ENCODE data around the gene LRCH4.

The LRCH4 gene

DNA sequence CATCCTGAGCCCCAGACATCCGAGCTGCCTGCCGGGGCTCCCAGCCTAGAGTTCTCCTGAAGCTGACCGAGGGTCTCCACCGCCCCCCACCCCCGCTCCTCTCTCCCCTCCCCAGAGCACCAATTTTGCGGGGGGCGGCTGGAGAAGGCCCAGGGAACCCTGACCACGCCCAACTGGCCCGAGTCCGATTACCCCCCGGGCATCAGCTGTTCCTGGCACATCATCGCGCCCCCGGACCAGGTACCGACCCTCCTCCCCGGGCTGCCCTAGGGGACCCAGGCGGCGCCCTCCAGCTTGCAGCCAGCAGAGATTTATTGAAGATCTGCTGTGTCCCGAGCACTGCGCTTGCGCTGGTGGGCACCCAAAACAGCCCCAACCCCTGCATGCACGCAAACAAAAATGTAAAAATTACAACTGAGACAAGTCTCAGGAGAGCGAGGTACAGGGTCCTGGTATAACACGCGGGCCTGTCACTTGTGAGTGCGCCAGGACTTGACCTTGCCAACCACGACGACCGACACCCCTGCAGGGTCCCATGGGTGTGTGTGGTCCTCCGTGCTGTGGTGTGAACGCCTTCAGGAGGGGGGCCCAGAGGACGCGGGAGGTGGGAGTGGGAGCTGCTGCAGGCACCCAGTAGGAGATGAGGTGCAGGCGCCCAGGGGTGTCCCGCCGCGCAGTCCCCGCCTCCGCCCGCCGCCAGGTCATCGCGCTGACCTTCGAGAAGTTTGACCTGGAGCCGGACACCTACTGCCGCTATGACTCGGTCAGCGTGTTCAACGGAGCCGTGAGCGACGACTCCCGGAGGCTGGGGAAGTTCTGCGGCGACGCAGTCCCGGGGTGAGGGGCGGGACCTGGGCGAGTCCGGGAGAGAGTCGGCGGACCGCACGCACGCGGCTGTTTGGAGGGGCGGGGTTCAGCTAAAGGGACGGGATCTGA, 19.3 kb upstream of the LRCH4 start:
- DNase-seq (ENCODE audit: low read depth in 2 of 2), result no peak

DNA sequence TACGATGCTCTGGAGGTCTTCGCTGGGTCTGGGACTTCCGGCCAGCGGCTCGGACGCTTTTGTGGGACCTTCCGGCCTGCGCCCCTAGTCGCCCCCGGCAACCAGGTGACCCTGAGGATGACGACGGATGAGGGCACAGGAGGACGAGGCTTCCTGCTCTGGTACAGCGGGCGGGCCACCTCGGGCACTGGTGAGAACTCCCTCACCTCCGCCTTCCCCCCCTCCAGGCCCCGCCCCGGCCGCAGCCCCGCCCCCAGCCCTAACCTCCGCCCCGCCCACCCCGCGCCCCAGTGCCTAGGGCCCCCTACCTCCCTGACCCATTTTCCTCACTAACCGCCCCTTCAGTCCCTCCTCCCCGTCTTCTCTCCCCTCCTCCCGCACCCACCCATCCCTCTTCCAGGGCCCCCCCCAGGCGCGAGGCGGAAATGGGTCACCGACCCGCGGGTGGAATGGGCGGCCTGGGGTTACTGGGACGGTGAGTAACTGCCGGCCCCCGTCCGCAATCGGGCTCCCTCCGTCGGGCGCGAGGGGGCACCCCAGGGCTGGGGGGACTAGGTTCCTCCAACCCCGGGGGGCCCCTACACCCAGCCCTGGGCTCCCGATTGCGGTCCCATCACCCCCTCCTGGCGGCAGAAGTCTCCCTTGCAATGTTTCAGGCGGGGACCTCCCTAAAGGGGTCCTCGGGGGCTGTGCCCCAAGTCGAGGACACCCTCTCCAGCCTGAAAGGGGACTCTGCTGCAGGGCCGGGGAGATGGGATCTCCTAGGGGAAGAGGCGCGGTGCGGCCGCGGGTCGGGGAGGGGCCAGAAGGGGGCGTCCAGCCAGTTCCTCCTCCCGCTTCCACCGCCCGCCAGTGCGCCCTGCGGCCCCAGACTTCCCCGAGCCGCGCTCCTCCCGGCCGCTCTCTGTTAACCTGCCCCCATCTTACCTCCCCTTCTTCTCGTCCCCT, 18.4 kb upstream of the LRCH4 start:
- DNase-seq (ENCODE audit: low read depth in 2 of 2), result peak in 1 of 2 donors; percentile 59

- no peak for DNase-seq (ENCODE audit: low read depth in 2 of 2)
These were observed 17.7 kb upstream of the LRCH4 start for GRCh38 chr7:100603726-100604027.

GRCh38 chr7:100602889-100603725, 17.2 kb upstream of the LRCH4 start:
- DNase-seq (ENCODE audit: low read depth in 2 of 2), result no peak

GRCh38 chr7:100600730-100601038, 14.8 kb upstream of the LRCH4 start:
- no peak for DNase-seq (ENCODE audit: low read depth in 2 of 2)

DNA sequence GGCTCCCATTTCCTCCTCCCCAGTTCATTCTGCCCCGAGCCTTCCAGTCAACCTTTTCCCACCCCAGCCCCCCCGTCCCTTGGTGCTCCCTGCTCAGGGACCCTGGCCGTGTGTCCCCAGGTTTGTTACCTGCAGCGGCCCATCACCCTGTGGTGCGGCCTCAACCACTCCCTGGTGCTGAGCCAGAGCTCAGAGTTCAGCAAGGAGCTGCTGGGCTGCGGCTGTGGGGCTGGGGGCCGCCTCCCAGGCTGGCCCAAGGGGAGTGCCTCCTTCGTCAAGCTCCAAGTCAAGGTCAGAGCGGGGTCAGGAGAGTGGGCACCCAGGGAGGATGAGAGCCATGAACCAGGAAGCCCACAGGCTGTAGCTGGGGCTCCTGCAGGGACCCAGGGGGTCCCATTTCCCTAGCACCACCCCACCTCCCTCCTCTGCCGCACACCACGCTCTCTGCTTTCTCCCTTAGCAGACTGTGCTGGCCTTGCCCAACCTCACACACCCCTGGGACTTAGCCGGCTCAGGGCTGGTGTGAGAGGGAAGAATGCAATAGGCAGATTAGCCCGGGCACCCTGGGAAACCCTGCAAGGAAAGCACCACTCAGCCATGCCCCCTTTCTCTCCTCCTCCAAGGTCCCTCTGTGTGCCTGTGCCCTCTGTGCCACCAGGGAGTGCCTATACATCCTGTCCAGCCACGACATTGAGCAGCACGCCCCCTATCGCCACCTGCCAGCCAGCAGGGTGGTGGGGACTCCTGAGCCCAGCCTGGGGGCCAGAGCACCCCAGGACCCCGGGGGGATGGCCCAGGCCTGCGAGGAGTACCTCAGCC, 14.2 kb upstream of the LRCH4 start:
- DNase-seq (ENCODE audit: low read depth in 2 of 2), result no peak

DNA sequence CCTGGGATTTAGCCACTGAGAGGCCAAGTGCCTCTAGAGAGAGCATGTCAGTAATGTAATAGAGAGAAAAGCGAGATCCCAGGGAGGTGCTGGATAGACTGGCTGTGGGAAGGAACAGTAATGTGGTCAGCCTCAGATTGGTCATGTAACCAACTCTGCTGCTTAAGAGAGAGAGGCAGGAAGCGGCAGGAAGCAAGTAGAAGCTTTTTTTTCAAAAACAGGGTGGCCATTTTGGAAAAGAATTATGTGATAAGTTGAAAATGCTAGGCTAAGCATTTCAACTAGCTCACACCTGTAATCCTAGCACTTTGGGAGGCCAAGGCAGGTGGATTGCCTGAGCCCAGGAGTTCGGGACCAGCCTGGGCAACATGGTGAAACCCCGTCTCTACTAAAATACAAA, 12.5 kb upstream of the LRCH4 start:
- no peak for DNase-seq (ENCODE audit: low read depth in 2 of 2)

- DNase-seq (ENCODE audit: low read depth in 2 of 2), result no peak
These were observed 9.3 kb upstream of the LRCH4 start for GRCh38 chr7:100595188-100595587.

GRCh38 chr7:100591596-100591995, 5.7 kb upstream of the LRCH4 start:
- no peak for DNase-seq (ENCODE audit: low read depth in 2 of 2)

DNA sequence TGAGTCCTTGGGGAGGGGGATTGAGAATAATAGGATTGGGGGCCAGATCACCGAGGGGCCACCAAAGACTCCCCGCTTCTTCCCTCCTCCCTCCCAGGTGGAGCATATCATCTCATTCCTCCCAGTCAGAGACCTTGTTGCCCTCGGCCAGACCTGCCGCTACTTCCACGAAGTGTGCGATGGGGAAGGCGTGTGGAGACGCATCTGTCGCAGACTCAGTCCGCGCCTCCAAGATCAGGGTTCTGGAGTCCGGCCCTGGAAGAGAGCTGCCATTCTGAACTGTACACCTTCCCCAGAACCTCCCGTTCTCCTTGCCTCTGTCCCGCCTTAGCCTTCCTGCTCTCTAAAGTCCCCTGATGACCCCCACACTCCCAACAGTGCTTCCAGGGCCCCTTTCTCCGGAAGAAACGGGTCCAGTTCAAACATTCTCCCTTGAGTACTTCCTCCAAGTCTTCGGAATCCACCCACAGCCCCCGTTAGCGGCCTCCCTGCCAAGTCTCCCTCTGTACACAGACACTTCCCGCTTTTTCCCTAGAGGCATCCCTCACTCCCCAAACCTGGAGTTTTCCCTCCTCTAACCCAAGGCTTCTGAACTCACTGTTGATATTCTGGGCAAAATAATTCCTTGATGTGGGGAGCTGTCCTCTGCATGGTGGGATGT, 4.3 kb upstream of the LRCH4 start:
- no peak for DNase-seq (ENCODE audit: low read depth in 2 of 2)

DNA sequence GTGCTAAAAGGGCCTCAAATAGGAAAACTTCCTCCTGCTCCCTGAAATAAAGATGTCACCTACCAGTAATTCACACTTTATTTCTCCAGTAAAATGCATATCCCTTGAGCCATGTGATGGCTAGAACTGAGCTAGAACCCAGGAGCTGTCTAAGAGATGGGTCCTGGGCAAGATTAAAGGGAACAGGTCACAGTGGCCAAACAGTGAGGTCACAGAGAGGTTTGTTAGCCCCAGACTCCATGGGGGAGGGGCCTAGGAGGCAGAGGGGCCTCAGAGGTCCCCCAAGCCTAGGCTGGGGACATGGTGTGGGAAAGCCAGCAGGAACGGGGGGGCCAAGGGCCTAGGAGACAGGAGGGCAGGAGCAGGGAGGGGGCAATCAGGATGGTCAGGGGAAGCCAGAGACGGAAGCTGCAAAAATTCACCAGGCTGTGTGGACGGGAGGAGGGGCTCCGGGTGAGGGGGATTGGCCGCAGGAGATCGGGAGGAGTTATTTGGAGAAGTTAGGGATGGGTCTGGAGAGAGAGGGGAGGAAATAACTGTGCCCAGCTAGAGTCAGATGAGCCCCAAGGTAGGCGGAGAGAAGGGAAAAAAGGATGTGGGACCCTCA, 3.5 kb upstream of the LRCH4 start:
- no peak for DNase-seq (ENCODE audit: low read depth in 2 of 2)

GRCh38 chr7:100588438-100588837, 2.5 kb upstream of the LRCH4 start:
- no peak for DNase-seq (ENCODE audit: low read depth in 2 of 2)

DNA sequence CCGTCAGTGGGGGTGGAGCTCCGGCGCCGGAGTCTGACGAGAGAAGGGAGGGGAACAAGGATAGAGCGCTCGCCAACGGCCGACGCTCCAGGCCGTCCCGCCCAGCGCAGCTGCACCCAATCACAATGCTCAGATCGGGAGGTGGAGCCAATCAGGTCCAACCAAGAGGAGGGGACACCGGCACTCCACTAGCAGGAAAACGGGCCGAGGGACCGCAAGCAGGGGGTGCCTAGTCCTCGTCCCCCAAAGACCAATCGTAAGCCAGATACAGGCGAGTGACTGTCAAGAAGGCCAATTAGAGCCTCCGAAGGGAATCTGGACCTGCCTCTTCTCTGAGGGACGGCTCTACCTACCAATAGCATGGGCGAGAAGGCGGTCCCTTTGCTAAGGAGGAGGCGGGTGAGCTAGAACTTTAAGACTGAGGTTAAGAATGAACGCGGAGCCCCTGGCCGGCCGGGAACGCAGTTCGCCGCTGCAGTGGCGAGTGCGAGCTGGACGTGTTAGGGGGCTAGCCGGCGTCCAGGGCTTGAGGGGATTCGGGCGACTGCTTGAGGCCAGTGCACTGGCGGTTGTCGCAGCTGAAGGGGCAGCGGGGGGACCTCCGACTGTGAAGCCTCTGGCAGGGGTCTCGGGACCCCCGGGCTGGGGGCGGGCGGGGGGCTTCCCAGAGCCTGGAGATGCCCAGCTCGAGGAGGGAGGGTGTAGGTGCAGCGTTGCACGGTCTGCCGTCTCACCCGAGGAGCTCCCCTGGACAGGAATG, 517 bp upstream of the LRCH4 start, which contains the start of gene FBXO24:
TSS of gene FBXO24 (plus strand) at position 63 of the 760 bp plus-strand sequence. CDS start at position 361, 298 bp downstream.
- DNase-seq (ENCODE audit: low read depth in 2 of 2), result peak; percentile 97 to 99

- no peak for DNase-seq (ENCODE audit: low read depth in 2 of 2)
These were observed 1.0 kb downstream of the LRCH4 start for GRCh38 chr7:100584683-100585510.

- DNase-seq (ENCODE audit: low read depth in 2 of 2), result no peak
These were observed 1.8 kb downstream of the LRCH4 start for GRCh38 chr7:100584054-100584682.

DNA sequence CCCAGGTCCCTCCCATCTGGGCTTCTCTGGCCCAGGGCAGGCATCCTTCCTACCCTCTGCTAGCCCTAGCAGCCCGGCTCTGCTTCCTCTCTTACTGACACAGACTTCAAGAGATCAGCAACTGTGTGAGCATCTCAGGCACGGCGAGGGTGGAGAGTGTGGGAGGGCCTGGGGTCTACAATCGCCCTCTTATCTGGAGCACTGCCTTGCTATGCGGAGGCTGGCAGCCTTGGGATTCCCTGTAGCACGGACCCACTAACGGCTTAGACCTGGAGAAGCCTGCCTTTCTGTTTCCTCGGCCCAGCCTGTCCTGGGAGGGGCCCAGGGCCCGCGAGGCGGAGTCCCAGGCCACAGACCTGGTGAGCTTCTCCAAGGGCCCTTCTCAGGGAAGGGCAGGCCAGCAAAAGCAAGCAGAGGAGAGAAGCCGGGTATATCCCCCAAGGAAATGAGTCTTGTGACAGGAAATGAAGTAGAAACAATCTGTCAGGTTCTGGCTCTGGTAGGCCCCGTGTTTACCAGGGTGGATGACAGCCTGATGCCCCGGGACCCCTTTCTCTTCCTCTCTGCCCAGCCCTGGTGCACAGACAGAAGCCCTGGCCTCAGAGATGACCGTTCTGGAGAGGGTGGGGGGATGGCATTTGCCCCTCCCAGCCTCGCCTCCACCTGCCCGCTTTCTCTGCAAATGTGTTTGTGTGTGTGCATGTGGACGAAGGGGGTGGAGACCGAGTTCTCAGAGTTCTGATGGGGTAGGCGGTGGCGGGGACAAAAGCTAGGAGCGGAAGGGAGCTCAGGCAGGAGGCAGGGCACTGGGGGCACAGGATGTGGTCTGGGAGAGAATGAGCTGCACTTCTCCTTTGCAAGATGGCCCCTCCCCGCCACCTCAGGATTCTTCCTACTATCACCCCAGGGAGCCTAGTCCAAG, 2.5 kb downstream of the LRCH4 start:
- no peak for DNase-seq (ENCODE audit: low read depth in 2 of 2)

DNA sequence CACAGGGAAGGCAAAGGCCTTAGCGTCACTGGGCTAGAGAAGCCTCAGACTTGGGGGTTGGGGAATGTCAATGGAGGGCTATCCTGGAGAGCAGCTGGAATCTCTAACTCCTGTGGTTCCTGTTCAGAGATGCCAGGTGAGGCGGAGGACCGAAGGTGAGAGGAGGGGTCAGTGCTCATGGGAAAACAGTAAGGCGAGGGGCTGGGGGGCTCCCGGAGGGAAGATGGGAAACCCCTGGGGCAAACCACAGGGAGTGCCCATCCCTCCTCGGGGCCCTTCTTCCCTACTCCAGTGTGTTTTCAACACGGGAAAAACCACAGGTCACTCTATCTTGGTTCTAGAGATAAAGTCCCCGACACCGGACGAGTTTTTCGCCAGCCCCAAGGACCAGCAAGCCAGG, 3.3 kb downstream of the LRCH4 start:
- DNase-seq (ENCODE audit: low read depth in 2 of 2), result no peak
